ENCODE measurements around the gene ITPKB.
A peak's percentile ranks its signal among the peaks of the same experiment; 100 is the strongest.
"Not testable (repeated sequence)": the region's sequence is repeated elsewhere in the genome, so short reads cannot be mapped to it uniquely, and the experiment has no call there.

ITPKB gene

GRCh38 chr1:226639631-226640061 is 99.4 kb downstream of the ITPKB start:
- DNase-seq (ENCODE audit: low read depth in 1 of 2, low spot score in 1 of 2), result no peak

- not testable (repeated sequence) for DNase-seq (ENCODE audit: low read depth in 1 of 2, low spot score in 1 of 2)
These were observed 99.9 kb downstream of the ITPKB start for GRCh38 chr1:226639206-226639605.

DNA sequence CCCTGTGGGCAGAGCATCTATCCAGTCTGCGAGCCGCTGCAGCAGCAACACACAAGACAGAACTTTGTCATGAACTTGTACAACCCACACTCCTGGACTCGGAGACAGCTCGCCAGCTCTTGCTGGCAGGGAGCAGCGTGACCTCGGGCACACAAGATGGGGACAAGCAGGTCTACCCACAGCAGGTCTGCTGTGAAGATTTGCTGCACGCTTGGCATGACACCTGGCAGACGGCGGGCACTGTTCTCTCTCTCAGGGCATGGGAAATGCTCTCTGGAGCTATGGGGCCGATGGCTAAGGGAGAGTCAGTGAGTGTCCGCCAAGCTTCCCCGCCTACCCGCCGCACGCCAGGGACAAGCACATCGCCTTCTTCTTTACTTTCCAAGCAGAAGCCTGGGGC is 100.5 kb downstream of the ITPKB start:
- no peak for DNase-seq (ENCODE audit: low read depth in 1 of 2, low spot score in 1 of 2)

DNA sequence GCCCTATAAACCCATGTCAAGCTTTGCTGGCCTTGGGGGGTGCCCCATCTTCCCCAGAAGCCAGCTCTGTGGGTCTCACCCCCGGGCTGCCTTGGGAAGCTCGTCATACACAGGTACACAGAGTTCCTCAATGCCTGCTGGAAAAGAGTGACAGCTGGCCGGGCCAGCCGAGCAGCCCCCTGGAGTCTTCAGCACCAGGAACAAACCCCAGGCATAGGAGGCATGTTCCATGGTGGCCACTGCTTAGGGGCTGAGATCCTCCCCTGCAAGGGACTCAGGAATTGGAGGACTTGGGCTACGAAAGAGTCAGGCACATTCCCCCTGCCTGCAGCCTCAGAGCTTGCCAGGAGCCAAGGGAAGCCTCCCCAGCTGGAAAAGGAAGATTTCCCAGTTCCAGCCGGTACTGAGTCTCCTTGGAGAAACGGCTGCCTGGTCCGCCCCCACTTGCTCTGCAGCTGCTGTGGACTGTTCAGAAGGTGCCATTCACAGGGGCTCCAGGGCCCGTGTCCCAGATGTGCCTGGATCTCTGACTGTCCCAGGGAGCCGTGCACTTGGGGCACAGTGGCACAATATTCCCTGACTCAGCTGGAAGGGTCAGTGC is 101.0 kb downstream of the ITPKB start:
- DNase-seq (ENCODE audit: low read depth in 1 of 2, low spot score in 1 of 2), result no peak

GRCh38 chr1:226637147-226637935 is 101.7 kb downstream of the ITPKB start:
- no peak for DNase-seq (ENCODE audit: low read depth in 1 of 2, low spot score in 1 of 2)

- no peak for DNase-seq (ENCODE audit: low read depth in 1 of 2, low spot score in 1 of 2)
These were observed 102.3 kb downstream of the ITPKB start for GRCh38 chr1:226636847-226637096.

- no peak for DNase-seq (ENCODE audit: low read depth in 1 of 2, low spot score in 1 of 2)
These were observed 103.6 kb downstream of the ITPKB start for GRCh38 chr1:226635456-226635941.

DNA sequence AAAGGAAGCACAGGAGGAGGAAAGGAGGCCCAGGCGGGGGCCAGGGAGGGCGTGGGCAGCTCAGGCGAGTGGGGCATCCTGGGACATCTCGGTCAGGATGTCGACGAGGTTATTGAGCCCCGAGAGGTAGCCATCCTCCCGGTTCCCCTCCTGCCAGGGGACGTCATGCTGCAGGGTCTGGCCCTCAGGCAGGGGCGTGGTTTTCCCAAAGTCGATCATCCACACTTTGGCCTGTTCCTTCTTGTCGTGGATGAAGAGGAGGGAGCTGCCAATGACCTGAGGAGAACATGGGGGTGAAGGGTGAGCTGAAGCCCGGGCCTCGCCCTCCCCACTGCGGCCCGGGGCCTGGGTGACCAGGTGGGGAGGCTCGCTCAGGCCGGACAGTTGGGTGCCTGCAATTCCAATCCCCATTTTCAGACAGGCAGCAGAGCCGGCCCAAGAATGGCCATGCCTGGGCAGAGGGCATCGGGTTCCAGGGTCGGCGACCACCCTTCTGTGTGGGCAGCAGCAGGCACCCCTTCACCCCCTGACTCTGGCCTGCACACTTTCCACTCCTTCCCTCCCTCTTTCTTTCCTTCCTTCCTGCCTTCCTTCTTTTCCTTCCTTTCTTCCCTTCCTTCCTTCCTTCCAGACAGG is 104.4 kb downstream of the ITPKB start:
- no peak for DNase-seq (ENCODE audit: low read depth in 1 of 2, low spot score in 1 of 2)

DNA sequence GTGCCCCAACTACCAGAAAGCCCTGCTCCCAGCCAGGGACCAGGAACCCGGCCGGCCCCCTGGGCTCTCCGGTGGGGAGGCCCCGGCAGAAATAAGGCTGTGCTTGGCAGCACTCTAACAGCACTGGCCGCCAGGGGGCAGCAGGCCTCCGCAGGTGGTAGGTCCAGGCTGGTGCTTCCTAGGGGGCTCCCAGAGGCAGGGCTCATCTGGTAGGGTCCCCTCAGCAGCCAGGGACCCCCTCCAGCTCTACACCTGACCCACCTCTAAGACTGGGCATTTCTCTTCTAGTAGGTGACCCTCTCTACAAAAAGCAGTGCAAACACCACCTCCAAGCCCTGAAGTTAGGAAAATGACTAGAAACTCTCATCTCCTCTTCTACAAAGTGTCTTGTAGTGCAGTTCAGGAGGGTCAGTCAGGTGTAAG is 104.9 kb downstream of the ITPKB start:
- DNase-seq (ENCODE audit: low read depth in 1 of 2, low spot score in 1 of 2), result peak; percentile 66 to 80

GRCh38 chr1:226633541-226634165 is 105.4 kb downstream of the ITPKB start:
- no peak for DNase-seq (ENCODE audit: low read depth in 1 of 2, low spot score in 1 of 2)

- DNase-seq (ENCODE audit: low read depth in 1 of 2, low spot score in 1 of 2), result no peak
These were observed 106.1 kb downstream of the ITPKB start for GRCh38 chr1:226632922-226633351.

- DNase-seq (ENCODE audit: low read depth in 1 of 2, low spot score in 1 of 2), result no peak
These were observed 106.8 kb downstream of the ITPKB start for GRCh38 chr1:226632169-226632879.

GRCh38 chr1:226631229-226632000 is 107.7 kb downstream of the ITPKB start:
- DNase-seq (ENCODE audit: low read depth in 1 of 2, low spot score in 1 of 2), result no peak

DNA sequence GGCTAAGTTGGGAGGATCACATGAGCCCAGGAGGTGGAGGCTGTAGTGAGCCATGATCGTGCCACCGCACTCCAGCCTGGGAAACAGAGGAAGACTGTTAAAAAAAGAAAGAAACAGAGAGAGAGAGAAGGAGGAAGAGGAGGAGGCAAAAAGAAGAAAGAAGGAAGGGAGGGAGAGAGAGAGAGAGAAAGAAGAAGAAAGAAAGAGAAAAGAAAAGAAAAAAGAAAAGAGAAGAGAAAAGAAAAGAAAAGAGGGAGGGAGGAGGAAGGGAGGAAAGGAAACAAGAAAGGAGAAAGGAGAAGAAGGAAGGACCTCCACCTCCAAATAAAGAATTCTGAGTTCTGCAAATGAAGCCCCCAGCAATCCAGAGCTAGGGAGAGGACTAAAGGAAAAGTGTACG is 108.5 kb downstream of the ITPKB start:
- no peak for DNase-seq (ENCODE audit: low read depth in 1 of 2, low spot score in 1 of 2)

GRCh38 chr1:226629896-226630550 is 109.1 kb downstream of the ITPKB start:
- DNase-seq (ENCODE audit: low read depth in 1 of 2, low spot score in 1 of 2), result no peak

DNA sequence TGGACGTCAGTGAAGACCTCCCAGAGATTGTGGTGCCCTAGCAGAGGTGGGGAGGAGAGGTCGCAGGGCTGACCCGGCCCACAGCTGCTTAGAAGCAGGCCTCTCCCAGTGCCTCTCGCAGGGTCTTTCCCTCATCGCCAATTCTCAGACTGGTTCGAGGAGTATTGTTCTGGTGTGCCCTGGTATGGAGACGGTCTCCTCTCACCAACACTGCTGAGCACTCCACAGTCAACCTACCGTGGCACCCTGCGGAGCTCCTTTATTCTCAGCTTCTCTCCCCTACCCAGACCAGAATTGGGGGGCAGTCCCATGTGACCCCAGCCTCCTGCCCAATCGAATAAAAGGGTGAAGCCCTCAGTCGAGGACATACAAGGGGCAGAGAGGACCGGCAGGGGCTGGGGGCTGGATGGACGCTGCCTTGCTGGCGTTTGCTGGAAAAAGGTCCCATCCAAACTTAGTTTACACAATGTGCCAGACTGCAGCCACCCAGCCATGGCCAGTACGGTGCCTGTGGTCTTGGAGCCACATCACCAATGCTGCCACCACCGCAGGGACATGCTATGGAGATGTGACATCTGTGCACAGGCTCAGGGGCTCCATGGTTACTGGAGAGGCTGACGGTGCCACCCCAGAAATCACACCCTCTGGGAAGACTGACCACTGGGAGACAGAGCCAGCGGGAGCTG is 109.7 kb downstream of the ITPKB start:
- DNase-seq (ENCODE audit: low read depth in 1 of 2, low spot score in 1 of 2), result no peak

DNA sequence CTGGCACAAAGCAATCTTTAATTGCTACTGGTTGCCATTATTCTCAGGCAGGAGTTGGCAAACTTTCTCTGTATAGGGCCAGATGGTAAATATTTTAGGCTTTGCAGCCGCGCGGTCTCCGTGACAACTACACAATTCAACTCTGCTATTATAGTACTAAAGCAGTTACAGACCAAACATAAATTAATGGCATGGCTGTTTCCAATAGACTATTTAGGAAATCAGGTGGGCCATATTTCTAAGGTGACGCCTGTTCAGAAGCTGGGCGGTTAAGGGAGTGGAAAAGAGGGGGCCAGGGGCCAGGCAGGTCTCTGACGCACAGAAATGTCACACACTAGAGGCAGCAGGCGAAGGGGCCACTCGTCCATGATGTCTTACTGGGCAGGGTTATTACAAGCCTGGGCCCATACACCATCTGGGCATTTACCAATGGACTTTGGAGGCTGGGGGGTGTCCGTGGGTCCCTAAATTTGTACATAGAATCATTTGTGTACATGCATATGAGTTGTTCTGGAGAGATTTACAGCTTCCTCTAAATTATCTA is 110.4 kb downstream of the ITPKB start:
- no peak for DNase-seq (ENCODE audit: low read depth in 1 of 2, low spot score in 1 of 2)

DNA sequence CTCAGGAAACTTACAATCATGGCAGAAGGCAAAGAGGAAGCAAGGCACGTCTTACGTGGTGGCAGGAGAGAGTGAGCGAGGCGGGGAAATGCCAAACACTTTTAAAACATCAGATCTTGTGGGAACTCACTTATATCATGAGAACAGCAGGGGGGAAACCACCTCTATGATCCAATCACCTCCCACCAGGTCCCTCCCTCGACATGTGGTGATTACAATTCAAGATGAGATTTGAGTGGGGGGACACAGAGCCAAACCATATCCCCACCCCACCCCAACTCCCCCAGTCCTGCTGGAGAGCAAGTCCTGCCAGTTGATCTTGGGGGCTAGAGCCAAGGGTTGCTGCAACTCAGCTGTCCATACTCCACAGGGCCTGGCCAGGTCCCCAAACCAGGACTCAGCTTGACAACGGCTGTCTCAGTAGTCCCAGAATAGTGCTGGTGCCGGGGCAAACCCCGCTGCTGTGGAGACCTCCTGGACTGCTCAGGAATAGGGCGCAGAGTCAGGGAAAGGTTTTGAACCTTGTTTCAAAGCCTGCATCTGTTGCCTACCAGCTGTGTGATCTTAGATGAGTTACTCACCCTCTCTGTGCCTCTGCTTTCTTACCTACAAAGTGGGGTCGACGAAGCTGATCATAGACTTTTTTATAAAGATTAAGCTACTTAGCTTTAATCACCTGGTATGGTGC is 111.0 kb downstream of the ITPKB start:
- no peak for DNase-seq (ENCODE audit: low read depth in 1 of 2, low spot score in 1 of 2)
